CD4-positive, alpha-beta T cell treated with Interleukin-6 at 100 ng/mL for 8 hours (primary cell): ENCODE data around the gene KAT6B.
"Not testable (repeated sequence)": the region's sequence is repeated elsewhere in the genome, so short reads cannot be mapped to it uniquely, and the experiment has no call there.

Experiments
- DNase-seq: peaks from one replicate; pipeline ENCODE4 v3.0.0-alpha.2; 2020; ENCODE audit warnings: mixed read lengths, low spot score

Gene KAT6B

GRCh38 chr10:74859546-74859945, 33.1 kb downstream of the KAT6B start:
- DNase-seq = no peak

- DNase-seq = no peak
Measured at GRCh38 chr10:74862625-74863024, 36.2 kb downstream of the KAT6B start.

DNA sequence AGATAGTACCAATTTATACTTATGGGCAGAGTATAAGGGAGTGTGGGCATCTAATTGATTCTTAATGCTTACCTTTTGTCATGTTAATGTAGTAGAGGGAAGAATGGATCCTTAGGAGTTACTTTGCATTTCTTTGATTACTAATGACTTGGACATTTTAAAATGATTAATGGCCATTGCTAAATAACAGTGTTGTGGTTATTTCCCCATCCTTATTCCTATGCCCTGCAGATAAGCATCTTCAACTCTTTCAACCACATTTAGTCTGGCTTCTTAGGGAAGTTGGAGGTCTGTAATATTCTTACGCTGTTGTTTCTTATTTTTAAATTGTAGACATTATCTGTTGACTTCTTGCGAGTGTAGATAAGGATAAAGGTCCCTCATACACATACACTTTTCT, 37.2 kb downstream of the KAT6B start:
- no peak for DNase-seq

DNA sequence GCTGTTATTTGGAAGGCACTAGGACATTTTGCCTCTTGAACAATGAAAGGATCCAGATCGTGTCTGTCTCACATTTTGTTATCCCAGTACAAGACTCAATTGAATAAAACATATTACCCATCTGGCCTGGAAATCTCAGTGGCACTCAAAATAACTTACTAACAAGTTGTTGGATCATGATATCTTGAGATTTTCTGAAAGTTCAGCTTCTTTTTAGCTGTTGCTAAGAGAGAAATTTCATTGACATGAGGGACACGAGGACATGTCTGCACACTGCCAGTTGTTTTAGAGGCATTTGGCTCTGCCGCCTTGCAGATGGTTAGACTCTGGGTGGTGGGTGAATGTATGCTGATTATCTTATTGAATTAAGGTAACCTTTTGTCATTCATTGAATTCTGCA, 41.0 kb downstream of the KAT6B start:
- DNase-seq = no peak

DNA sequence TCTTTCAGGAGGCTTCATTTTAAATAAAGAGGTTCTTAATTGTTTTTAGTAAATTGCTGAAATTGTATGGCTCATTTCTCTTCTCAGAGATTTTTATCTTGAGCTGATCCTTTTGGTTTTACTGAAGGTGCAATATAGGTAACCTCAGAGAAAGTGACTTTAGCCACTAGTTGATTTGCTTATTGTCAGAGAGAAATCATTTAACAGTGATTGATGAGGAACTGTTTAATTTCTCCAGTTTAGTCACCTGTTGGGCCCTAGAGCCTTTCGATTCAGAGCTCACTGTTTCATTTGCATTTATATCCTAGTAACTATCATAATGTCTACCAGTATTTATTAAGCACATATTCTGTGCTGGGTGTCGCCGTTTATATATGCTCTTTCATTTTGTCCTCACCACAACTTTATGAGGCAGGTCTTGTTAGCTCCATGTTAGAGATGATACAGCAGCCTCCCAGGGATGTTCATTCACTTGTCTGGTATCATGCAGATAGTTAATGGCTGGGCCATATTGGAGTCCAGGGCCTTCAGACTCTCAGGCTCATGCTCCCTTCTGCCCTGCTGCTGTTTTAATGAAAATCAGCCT, 42.1 kb downstream of the KAT6B start:
- DNase-seq = no peak

DNA sequence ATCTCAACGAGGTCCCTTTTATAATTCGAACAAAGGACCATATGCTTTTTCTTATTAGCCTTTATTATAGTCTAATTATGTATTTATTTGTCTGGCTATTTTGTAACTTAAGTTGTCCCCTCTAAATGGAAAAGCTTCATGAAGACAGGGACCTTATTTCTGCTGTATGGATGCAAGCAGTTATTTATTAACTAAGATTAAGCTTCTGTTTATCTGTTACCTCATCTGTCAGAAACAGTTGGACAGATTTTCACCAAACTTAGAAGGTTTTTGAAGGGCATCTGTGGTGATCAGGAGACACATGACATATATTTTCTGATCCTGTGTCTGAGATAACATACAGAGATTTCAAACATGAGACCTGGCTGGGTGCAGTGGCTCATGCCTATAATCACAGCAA, 43.2 kb downstream of the KAT6B start:
- DNase-seq = no peak

- DNase-seq = no peak
Measured at GRCh38 chr10:74870191-74870590, 43.8 kb downstream of the KAT6B start.

DNA sequence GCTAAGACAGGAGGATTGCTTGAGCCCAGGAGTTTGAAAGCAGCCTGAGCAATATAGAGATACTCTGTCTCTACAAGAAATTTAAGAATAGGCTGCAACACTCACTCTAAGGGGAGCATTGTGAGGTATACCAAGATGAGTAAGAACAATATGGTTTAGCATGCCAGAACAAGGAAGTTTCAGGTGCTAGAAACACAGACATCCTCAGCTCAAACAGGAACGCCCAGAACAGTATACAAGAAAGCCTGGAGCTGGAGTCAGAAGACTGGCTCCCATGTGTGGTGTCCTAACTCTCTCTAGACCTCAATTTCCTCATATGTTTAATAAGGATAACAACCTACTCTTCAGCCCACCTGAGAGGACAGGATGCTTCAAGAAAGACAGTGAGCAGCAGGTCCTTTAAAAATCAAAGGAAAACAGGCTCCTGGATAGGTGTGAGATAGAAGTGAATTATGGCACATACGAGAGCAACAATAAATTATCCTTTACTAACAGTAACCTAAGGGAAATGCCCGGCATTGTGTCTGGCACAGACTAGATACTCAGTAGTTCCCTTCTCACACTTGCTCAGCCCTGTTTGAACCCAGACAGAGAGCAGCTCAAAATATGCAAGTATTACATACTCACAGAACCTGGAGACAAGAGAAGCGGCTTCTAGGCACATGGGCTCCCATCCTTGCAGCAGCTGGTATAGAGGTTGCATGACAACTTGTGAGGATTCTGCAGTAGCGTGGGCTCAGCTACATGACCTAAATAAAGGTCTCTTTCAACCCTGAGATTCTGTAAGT, 45.4 kb downstream of the KAT6B start:
- DNase-seq = no peak

DNA sequence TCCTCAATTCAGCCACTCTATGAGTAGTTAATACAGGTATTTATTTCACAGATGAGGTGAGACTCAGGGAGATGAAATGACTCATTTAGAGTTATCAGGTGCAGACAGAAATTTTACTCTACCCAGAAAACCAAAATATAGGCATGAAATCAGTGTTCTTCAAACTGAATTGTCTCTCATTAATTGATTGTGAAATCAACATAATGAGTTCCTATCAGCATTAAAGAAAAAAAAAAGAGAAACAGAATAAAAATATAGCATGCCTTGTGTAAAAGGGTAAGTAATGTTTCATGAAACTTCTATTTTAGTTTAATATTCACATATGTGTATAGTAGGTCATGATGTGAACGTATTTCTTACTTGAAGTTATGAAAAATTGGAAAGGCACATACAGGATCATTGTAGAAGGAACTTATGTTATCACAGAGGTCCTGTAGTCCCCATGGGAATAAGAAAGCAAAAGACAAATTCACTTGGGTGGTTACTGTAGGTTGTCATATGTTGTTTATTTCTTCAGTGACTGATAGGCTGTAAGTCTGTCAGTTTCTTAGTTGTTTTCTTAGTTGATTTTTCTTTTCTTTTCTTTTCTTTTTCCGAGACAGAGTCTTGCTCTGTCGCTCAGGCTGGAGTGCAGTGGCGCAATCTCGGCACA, 47.5 kb downstream of the KAT6B start:
- DNase-seq = no peak

DNA sequence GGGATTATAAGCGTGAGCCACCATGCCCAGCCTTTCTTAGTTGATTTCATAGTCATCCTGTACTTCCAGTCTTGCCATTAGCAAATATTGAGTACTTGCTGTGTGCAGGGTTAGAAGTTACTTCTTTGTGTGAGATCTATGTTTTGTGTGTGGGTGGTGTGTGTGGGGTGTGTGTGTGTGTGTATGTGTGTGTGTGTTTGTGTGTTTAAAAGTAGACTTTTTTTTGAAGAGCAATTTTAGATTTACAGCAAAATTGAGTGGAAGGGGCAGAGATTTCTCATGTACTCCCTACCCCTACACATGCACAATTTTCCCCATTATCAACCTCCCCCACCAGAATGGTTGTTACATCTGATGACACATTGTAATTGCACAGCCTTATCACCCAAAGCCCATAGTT, 48.2 kb downstream of the KAT6B start:
- no peak for DNase-seq

- DNase-seq = no peak
Measured at GRCh38 chr10:74875068-74875467, 48.7 kb downstream of the KAT6B start.

GRCh38 chr10:74875966-74876365, 49.6 kb downstream of the KAT6B start:
- no peak for DNase-seq

DNA sequence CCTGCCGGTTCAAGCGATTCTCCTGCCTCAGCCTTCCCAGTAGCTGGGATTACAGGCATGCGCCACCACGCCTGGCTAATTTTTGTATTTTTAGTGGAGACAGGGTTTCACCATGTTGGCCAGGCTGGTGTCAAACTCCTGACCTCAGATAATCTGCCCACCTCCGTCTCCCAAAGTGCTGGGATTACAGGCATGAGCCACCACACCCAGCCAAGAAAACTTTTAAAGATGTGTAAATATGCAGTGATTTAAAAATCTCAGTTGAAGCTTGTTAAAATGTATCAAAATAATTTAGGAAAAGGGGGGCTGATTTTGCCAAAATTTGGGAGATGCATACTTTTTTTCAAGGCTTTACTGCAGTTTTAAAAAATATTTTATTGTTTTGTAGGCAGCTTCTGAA, 50.7 kb downstream of the KAT6B start:
- DNase-seq = not testable (repeated sequence)

GRCh38 chr10:74877898-74878297, 51.5 kb downstream of the KAT6B start:
- no peak for DNase-seq

- DNase-seq = no peak
Measured at GRCh38 chr10:74880041-74880440, 53.6 kb downstream of the KAT6B start.

- DNase-seq = no peak
Measured at GRCh38 chr10:74881253-74881884, 55.0 kb downstream of the KAT6B start.

DNA sequence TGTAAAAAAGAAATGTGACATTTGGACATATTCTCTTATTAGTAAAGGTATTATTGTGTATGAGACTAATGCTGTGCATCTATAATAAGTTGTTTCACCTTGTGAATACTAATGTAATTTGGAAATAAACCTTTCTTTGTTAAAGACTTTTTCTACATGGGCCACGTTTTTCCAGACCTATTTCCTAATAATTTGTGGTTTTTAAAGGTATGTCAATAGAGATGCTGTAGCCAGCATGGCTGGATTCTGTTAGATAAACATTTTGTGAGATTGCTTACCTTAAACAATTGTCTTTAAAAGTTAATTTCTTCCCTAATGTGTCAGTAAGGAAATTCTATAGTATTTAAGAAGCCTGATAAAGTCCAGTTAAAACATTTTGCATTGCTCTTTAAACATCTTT, 56.0 kb downstream of the KAT6B start:
- no peak for DNase-seq

- no peak for DNase-seq
Measured at GRCh38 chr10:74882831-74883230, 56.4 kb downstream of the KAT6B start.

DNA sequence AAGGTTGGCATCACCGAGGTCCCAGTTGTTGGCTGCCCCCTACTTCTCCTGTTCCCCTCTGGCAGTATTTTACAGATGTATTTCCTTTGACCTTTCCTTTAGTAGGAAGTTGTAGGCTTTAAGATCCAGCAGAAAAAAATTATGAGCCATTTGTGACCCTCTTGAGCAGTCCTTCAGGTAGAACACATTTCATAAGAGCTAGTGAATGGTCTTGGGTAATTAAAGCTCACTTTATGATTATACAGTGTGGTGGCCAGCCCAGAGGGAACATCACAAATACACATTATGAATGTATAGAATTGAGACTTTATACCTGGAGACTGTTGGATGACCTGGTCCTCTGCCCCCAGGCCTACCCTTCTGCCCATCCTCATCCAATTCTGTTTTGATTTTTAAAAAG, 57.0 kb downstream of the KAT6B start:
- no peak for DNase-seq

DNA sequence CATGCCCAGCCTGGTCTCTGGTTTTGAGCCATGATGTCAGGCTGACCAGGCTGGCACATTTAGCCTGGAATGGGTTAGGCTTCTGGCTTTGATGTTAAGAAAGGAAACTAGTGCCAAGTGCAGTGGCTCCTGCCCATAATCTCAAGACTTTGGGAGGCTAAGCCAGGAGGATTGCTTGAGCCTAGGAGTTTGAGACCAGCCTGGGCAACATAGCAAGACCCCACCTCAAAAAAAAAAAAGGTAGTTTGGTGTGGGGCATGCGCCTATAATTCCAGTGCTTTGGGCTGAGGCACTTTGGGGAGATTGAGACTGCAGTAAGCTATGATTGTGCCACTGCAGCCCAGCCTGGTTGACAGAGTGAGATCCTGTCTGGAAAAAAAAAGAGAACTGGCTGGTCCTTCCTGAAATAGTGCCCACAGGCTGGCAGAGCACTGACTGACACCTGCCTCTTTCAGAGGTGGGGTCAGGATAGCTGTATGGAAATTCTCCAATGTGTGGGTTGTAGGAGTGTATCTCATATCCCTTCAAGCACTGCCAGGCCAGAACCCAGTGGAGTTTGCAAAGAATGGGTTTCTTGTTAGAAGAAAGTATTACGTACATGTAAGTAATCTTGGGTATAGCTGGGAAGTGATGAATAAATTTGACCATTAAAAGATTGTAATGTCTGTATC, 61.3 kb downstream of the KAT6B start:
- DNase-seq = no peak

GRCh38 chr10:74888962-74889661, 62.7 kb downstream of the KAT6B start:
- DNase-seq = no peak

- no peak for DNase-seq
Measured at GRCh38 chr10:74889662-74889998, 63.2 kb downstream of the KAT6B start.
